Subcutaneous adipose tissue (tissue), 4 donors: ENCODE data around the gene VWA3B. TPM values are rescaled to one million over a fixed set of nuclear protein-coding genes. Genes with fewer than 3 reads are reported as not detected.

Experiments
- CTCF ChIP-seq: fragments of 450-650 bp; IDR thresholded peaks from one replicate; pipeline ENCODE4 v1.5.1; 2016; ENCODE audit warnings: low read depth, mild to moderate bottlenecking, control low read depth, antibody characterized with exemption, moderate library complexity
- total RNA-seq, 4 donors: library from RNA; depleted of rRNA; stranded (reverse); fragments of >200 nt; gene quantifications; one replicate each; pipeline ENCODE4 v1.1.0, GENCODE V29; 2016

Gene VWA3B
- total RNA-seq, 4 donors from 2014 or later = not detected

DNA sequence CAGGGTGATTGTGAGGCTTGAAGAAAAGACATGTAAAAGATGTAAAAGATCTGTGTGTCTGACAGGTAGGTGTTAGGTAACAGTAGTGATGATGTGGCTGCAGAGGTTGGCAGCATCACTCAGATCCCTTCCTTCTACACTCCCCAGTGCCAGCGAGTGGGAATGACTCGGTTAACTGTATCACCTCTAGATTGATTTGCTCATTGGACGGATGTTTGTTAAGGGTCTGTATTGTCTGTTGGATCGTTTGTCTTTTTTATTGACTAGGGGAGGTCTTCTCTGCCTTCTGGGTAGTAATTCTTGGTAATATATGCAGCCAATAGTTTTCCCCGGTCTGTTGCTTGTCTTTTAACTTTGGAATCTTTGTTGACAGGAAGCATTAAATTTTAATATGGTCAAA, 214.5 kb downstream of the VWA3B start:
- TF ChIP-seq CTCF = no peak

GRCh38 chr2:98308068-98308467, 221.1 kb downstream of the VWA3B start:
- TF ChIP-seq CTCF = no peak

DNA sequence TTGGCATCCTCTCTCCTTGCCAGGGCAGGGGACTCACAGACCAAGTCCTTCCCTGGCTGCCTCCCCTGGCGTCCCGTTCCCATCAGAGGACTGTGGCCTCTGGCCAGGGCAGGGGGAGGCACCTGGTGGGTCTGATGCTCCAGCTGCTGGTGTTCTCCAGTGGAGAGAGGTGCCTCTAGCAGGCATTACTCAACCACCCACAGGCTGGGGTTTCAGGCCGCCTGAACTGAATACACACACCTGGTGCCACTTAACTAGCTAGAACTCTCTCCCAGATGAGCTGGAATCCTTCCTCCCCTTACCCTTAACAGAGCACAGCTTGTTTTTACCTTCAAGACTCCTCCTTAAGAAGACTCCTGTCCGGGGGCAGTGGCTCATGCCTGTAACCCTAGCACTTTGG, 221.6 kb downstream of the VWA3B start:
- TF ChIP-seq CTCF = no peak

GRCh38 chr2:98309580-98309979, 222.6 kb downstream of the VWA3B start:
- TF ChIP-seq CTCF = no peak

DNA sequence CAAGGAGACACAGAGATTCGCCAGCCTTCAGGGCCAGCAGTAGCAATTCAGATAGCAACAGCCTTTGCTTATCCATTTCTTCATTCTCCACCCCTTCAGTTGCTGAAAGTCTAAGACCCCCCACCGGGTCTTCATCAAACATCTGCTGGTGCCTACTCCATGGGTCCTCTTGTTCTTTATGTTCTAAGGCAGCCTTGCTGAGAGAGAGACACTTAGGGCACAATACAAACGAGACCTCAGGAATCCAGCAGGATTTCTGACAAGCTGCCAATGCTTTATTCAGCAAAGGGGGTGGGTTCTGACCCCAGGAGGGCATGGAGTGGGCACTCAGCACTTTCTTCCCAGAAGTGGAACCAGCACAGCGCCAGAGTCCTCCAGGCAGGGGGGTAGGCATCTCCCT, 223.0 kb downstream of the VWA3B start:
- TF ChIP-seq CTCF = no peak

DNA sequence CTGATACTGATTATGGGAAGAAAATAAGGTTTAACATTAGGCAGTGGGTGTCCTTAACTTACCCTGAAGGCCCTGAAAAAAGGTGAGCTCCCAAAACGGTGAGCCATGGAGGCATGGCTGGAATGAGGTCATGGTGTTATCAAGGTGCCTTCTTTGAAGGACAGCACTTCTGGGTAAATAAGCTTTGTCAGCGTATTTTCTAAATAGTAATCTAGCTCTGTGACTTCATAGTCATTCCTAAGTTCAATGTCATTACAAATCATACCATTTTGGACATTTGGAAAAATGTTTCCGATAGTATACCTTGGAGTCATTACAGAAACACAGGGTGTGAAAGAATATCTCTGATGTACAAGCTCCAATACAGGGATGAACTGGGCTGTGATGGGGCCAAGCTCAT, 224.1 kb downstream of the VWA3B start:
- TF ChIP-seq CTCF = no peak

DNA sequence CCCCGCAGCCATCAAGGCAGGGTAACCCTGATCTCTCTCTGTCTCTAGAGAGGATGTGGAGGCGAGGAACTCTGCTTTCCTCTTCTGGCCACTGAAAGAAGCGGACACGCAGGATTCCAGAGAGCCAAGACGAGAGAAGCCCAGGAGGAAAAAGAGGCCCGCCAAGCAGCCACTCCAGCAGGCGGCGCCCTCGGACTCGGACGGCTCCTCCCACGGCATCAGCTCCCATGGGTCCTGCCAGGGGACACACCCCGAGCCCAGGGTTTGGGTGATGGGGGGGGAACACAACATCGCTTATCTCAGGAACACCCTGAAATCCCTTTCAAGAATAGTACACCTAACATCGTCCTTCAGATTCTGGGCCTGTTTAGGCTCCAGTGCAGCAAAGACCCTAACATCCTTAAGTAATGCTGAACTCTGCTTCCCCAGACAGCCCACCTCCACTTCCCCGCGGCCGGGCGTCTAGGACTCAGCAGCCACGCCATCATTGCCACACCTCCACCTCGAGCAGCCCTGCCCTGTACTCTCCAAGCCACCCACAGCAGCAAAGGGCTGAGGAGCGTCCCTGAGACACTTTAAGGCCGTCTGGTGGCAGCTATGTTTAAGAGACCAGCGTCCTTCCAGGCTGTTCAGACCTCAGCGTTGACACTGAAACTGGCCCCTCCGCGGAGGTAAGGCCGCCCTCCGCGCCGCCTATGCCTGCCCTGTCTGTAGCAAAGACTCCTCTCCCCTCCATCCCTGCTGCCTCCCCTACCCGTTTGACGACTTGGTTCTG, 225.0 kb downstream of the VWA3B start:
- TF ChIP-seq CTCF = no peak
